Endothelial cell (in vitro differentiated cells): ENCODE results near the gene HYAL4. TPM values are rescaled to one million over a fixed set of nuclear protein-coding genes. Genes with fewer than 3 reads are reported as not detected.

ENCODE experiments used
- DNase-seq: peaks from one replicate; pipeline ENCODE4 v3.0.0; 2021; ENCODE audit warnings: low spot score
- H3K27ac Mint-ChIP-seq: one replicate; pipeline ENCODE4 v1.8.0; 2021; ENCODE audit warnings: mixed read lengths, inconsistent platforms; ENCODE audit not compliant: unreplicated experiment
- H3K27me3 Mint-ChIP-seq: one replicate; pipeline ENCODE4 v1.8.0; 2021; ENCODE audit warnings: mild to moderate bottlenecking, moderate library complexity, mixed read lengths, inconsistent platforms; ENCODE audit not compliant: unreplicated experiment
- H3K36me3 Mint-ChIP-seq: one replicate; pipeline ENCODE4 v1.8.0; 2021; ENCODE audit warnings: mild to moderate bottlenecking, low read depth, mixed read lengths, inconsistent platforms; ENCODE audit not compliant: unreplicated experiment
- H3K4me1 Mint-ChIP-seq: one replicate; pipeline ENCODE4 v1.8.0; 2021; ENCODE audit warnings: mild to moderate bottlenecking, mixed read lengths, inconsistent platforms; ENCODE audit not compliant: unreplicated experiment
- H3K4me3 Mint-ChIP-seq: one replicate; pipeline ENCODE4 v1.8.0; 2021; ENCODE audit warnings: mild to moderate bottlenecking, mixed read lengths, inconsistent platforms; ENCODE audit not compliant: unreplicated experiment
- H3K9me3 Mint-ChIP-seq: one replicate; pipeline ENCODE4 v1.8.0; 2021; ENCODE audit warnings: mixed read lengths, inconsistent platforms; ENCODE audit not compliant: unreplicated experiment
- CTCF ChIP-seq: fragments of 200-600 bp; sonication (generic); IDR thresholded peaks from one replicate; pipeline ENCODE4 v1.5.0; 2021; ENCODE audit warnings: antibody characterized with exemption; ENCODE audit not compliant: unreplicated experiment
- total RNA-seq: library from RNA; stranded (reverse); fragmentation: NEBNext Ultra II Directional; extraction: Animal tissue kit (Norgen Biotek cat#: 25700); gene quantifications from one replicate; pipeline ENCODE4 v1.2.1, GENCODE V29; 2021; ENCODE audit not compliant: unreplicated experiment

The HYAL4 gene
- total RNA-seq, 1 donor from 2014 or later: 3.1 TPM

GRCh38 chr7:123864966-123865365 is 20.0 kb downstream of the HYAL4 start:
- H3K27me3 Mint-ChIP-seq: no peaks in the 10 kb centered on the region
- no peak for TF ChIP-seq CTCF
- H3K36me3 Mint-ChIP-seq: no peaks in the 10 kb centered on the region
- no peak for DNase-seq
- no peak overlapping the region for H3K4me3 Mint-ChIP-seq
- H3K27ac Mint-ChIP-seq: peak overlapping the region; percentile 67
- peaks cover 16% of the 10 kb centered on the region for H3K4me1 Mint-ChIP-seq
- H3K9me3 Mint-ChIP-seq: no peaks in the 10 kb centered on the region

GRCh38 chr7:123865517-123866117 is 20.6 kb downstream of the HYAL4 start:
- peak overlapping the region; percentile 4 for H3K27ac Mint-ChIP-seq
- H3K36me3 Mint-ChIP-seq: no peaks in the 10 kb centered on the region
- peak; percentile 96 for TF ChIP-seq CTCF
- no peak overlapping the region for H3K4me3 Mint-ChIP-seq
- peak; percentile 58 for DNase-seq
- H3K27me3 Mint-ChIP-seq: no peaks in the 10 kb centered on the region
- H3K9me3 Mint-ChIP-seq: no peaks in the 10 kb centered on the region
- peaks cover 16% of the 10 kb centered on the region for H3K4me1 Mint-ChIP-seq

GRCh38 chr7:123867225-123867624 is 22.3 kb downstream of the HYAL4 start:
- TF ChIP-seq CTCF: no peak
- Mint-ChIP-seq H3K27me3 (no peaks in the 10 kb centered on the region), H3K9me3 (no peaks in the 10 kb centered on the region), H3K4me3 (no peak overlapping the region), H3K4me1 (peaks cover 16% of the 10 kb centered on the region), H3K36me3 (no peaks in the 10 kb centered on the region), H3K27ac (no peak overlapping the region)
- DNase-seq: no peak

GRCh38 chr7:123871998-123872867 is 27.3 kb downstream of the HYAL4 start:
- Mint-ChIP-seq H3K27me3 (no peaks in the 10 kb centered on the region), H3K4me1 (peaks cover 6% of the 10 kb centered on the region), H3K27ac (no peak overlapping the region), H3K9me3 (no peaks in the 10 kb centered on the region), H3K36me3 (no peaks in the 10 kb centered on the region), H3K4me3 (no peak overlapping the region)
- DNase-seq: peak; percentile 50
- no peak for TF ChIP-seq CTCF

GRCh38 chr7:123872908-123873307 is 27.9 kb downstream of the HYAL4 start:
- TF ChIP-seq CTCF: no peak
- H3K27me3 Mint-ChIP-seq: no peaks in the 10 kb centered on the region
- H3K4me3 Mint-ChIP-seq: no peak overlapping the region
- no peaks in the 10 kb centered on the region for H3K36me3 Mint-ChIP-seq
- no peak overlapping the region for H3K27ac Mint-ChIP-seq
- DNase-seq: no peak
- peaks cover 6% of the 10 kb centered on the region for H3K4me1 Mint-ChIP-seq
- H3K9me3 Mint-ChIP-seq: no peaks in the 10 kb centered on the region
